Hypothalamus (tissue), 51 donors: ENCODE data around the gene MAD1L1.

ENCODE experiments used
- DNase-seq, 51 donors: peaks; one replicate each; lab custom pipeline; 2025; lab: John Stamatoyannopoulos, UW

MAD1L1 gene

DNA sequence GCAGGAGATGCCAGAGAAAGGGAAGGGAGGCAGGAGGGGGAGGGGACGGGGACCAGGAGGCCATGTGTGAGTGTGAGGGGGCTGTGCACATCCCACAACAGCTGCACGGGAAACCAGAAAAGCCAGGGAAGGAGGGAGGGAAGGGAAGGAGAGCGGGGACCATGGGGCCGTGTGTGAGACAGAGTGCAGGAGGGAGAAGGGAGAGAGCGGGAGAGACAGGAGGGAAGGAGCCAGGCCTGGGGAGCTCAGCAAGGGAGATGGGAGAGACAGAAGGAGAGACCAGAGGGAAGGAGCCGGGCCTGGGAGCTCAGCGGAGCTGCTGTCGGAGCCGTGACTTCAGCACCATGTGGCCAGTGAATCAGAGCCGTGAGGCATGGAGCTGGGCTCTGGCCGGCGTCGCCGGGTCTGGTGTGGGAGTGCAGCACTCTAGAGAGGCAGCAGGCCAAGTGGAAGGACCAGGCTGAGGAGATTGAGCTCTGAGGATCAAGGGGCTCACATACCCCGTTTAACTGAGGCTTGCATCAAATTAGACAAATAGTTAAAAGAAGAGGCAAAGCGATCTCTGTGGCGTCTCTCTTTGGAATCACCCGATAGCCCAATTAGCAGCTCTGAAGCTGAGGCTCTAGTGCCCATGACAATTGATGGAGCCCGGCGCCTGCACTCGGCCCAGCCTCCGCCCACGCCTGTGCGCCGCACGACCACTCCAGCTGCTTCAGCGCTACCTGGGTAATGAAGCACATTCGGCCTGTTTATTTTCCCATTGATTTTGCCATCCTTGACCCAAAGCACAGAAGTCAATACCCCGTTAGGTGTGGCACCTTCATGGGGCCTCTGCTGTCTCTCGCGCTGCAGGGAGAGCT, 150.4 kb downstream of the MAD1L1 start:
- peak in 8 of 51 donors; percentile 9 to 42 (median 26) for DNase-seq

DNA sequence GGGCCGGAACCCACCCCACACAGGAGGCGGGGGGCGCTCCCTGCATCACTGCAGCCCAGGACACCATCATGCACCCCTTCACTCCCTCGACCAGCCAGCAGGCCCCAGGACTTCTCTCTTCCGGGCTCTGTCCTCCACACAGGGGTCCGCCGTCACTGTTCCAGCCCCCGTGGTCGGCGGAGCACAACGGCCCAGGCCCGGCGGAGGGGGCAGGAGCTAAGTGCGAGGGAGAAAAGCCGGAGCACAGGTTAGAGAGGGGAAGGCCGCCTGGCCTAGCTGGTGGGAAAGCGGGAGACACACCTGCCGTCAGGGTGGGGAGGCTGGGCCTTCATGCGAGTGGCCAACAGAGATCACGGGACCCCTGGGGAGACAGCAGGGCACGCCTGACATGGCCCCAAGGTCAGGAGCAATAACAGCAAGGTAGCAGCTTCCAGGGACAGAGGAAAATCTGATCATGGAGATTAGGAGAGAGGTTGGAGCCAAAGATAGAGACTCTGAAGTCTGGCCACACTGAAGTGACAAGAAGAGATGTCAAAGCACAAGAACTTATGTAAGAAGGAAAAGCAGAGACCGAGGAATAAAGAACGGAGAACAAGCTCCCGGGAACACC, 151.1 kb downstream of the MAD1L1 start:
- no peak for DNase-seq

DNA sequence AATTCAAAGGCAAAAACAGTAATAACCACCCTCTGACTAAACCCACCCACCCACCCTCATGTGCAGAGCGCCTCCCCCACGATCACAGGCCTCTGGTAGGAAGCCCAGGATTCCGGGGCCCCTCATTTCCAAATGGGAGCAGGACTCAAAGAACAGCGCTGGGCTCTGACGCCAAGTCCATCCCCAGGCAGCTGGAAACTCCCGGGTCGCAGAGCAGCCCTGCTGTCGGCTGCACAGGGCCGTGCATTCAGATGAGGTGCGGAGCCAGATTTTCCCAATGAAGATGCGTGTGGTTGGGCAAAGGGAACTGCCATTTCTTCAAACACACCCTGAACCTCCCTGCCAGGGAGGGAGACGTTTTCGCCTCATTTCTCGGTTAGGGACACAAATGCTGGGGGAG, 152.3 kb downstream of the MAD1L1 start:
- no peak for DNase-seq

DNA sequence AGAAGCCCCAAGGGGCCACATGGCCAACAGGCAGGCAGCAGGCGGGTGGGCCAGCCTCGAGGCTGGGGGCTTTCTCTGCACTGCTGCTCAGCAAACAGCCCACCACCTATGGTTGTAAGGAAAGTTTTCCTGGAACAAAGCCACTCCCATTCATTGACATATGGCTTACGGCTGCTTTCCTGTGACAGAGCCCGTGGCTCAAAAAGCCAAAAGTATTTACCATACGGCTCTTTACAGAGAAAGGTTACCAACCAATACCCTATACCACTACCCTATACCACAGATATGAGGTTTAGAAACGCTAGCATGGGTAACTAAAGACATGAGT, 152.7 kb downstream of the MAD1L1 start:
- no peak for DNase-seq

DNA sequence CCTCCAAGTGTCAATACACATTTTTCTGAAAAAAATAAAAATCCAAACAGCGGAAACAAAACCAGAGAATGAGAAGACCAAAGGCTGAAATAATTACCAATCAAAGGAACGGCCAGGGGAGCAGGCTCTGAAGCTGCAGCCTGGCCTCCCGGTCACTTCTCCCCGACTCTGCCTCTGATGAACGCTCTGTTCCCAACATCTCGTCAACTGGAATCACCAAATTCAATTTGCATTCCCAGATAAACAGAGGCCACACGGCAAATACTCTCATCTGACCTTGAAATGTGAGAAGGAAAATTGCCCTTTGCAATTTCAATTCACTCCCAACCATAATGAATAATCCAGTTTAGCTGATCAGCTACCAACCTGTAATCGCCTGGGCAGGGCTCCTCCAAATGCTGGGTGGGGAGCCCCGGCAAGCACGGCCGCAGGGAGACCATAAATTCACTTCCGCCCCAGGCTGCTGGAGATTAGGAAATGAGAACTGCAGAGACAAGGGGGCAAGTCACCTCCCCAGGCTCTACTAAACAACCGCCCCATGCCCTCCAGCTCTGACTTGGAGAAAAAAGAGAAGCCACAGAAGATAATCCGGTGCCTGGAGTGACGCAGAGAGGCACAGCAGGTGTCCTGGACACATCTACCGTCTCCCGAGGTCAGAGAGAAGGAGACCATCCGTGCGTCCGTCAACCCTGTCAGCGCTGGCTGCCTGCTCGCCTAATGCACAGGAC, 153.2 kb downstream of the MAD1L1 start:
- DNase-seq: no peak

DNA sequence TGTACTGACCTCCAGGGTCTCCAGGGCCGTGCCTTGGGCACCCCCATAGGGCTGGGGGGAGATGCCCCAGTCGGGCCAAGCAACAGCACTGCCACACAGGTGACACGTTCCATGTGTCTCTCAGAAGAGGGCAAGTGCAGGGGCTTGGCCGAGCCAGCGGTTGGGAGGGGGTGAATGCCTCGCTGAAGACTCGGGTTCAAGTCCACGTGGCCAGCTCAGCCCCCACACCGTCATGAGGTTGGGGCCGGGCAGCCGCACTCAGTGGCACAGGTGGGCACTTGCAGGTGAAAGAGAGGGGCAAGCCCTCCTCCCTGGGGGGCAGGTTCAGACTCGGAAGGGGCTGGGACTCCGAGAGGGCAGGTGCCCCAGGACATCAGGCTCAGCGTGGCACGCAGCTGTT, 153.8 kb downstream of the MAD1L1 start:
- DNase-seq: no peak

DNA sequence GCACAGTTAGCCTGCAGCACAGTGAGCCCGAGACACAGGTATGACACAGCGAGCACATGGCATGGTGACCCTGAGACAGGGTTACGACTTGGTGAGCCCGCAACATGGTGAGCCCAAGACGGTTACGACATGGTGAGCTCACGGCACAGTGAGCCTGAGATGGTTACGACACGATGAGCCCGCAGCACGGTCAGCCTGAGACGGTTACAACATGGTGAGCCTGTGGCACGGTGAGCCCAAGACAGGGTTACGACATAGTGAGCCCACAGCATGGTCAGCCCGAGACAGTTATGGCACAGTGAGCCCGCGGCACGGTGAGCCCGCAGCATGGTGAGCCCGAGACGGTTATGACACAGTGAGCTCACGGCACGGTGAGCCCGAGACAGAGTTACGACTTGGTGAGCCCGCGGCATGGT, 156.1 kb downstream of the MAD1L1 start:
- DNase-seq: no peak

DNA sequence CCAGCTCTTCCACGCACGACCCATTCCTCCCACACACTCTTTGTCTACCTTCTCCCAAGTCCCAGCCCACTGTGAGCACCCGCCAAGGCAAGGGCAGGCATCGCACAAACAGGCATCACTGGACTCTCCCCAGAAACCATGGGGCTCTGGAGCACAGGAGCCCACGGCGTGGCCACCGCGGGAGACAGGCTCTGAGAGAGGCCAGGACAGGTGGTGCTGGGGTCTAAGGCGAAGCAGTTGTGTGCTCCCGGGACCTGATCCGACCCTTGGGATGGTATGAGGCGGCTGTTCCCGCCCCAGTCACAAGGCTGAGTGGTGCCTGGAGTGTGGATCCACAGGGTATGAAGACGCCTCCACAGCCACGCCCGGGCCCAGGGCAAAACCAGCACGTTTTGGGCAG, 156.9 kb downstream of the MAD1L1 start:
- DNase-seq: no peak

DNA sequence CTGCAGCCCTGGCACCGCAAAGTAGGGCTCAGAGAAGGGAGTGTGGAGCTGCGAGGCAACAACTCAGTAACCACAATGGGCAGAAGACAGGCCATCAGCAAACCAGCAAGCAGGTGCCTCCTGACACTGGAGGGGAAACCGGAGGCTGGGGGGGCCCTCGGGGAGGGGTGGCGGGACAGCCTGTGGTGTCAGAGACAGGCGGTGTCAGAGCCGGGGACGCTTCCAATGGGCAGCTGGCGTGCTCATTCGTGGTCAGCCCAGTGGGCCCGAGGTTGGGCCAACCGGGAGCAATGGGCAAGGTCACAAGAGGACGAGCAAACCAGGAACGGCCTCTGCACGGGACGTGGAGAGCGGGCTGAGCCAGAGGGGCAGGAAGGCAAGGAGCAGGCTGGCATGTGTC, 158.1 kb downstream of the MAD1L1 start:
- DNase-seq: no peak

DNA sequence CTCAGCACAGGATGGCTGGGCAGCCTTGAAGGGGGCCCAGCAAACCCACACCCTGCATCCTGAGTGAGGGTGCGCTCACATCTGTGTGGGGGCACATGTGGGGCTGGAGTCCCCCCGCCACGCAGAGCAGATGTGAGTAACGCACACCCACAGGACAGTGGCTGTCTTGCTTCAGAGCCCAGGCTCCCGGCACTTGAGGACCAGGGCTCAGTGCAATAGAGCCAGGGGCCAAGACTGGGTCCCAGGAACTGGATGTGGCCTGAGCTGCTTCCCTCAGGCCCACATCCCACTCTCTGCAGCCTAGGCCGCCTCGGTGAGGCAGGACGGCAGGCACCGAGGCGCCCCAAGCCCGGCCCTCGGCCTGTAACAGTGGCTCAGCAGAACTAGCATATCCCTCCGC, 159.9 kb downstream of the MAD1L1 start:
- no peak for DNase-seq

DNA sequence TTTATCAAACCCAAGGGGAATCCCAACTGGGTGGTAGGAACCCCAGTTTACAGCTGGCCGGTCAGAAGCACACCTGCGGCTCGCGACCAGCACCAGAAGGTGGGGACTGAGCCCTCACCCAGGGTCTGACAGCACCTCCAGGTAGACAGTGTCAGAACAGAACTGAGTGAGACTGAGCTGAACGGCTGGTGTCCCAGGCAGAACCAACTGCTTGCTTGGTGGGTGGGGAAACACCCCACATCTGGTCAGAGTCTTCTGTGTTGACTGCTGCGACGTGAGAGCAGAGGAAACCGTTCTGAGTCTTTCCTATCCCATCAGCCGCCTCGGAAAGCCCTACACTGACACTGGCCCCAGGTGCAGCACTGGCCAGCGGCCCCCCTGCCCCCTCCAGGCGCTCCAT, 160.7 kb downstream of the MAD1L1 start:
- no peak for DNase-seq

DNA sequence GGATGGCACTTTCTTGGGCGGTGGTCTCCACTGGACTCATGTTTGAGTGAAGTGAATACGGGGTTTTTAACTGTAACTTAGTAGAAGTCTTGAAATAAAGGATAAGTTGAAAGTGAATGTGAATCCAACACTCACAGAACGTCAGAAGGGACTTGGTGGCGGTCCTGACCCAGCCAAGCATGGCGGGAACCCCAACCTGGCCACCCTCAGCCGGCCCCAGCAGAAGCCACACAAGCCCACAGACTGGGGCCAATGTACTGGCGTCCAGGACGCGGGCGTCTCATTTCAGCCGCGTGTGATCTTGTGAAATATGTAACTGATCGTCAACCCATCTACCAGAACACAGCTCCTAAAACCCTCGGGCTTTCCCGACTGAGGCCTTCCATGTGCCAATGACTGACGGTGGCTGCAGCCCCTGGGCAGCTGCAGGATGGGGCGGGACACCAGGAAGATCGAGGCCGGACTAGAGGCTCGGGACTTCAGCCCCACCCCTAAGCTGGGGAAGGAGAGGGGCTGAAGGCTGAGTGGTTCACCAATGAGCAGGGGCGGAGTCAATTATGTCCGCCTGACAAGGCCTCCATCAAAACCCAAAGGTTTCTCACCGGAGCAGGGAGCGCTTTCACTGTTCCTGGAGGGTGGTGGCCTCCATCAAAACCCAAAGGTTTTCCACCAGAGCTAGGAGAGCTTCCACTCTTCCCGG, 161.5 kb downstream of the MAD1L1 start:
- no peak for DNase-seq

DNA sequence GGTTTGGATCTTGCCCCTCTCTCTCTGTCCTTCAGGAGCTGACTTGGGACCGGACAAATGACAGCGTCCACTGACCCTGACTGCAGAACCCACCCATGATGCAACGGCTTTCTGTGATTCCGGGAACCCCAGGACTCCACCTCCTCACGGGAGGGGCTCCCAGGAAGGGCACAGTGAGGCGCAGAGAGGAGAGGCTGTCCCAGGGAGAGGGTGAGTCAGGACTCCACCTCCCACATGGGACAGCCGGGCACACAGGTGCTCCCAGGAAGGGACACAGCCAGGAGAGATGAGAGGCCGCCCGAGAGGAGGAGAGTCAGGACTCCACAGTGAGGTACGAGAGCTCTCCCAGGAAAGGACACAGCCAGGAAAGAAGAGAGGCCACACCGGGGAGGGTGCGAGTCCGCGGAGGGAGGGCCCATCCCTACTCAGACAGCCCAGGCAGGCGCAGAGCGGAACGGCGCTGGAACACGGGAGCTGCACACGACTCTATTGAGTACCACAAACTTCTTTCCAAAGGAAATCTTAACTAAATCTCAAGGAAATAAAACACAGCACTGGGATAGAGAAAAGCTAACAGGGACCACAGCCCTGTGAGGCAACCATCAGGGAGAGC, 162.5 kb downstream of the MAD1L1 start:
- peak in 1 of 51 donors; percentile 11 for DNase-seq

DNA sequence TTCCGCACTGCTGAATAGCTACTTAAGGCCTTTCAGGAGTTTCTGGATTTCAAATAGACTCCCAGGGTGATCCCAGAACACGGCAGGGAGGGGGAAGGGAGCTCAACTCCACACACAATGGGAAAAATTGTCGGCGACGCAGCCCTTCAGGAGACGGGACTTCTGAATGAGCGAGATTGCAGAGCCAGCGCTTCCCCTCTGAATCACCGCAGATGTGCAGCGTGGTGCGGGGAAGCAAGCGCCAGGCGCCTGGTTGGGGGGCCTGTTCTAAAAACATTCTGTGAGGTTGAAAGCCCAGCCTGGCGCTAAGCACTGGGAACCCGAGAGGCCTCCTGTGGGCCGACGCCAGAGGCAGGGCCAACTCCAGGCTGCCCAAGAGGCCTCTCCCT, 163.3 kb downstream of the MAD1L1 start:
- peak in 12 of 51 donors; percentile 2 to 49 (median 16) for DNase-seq

DNA sequence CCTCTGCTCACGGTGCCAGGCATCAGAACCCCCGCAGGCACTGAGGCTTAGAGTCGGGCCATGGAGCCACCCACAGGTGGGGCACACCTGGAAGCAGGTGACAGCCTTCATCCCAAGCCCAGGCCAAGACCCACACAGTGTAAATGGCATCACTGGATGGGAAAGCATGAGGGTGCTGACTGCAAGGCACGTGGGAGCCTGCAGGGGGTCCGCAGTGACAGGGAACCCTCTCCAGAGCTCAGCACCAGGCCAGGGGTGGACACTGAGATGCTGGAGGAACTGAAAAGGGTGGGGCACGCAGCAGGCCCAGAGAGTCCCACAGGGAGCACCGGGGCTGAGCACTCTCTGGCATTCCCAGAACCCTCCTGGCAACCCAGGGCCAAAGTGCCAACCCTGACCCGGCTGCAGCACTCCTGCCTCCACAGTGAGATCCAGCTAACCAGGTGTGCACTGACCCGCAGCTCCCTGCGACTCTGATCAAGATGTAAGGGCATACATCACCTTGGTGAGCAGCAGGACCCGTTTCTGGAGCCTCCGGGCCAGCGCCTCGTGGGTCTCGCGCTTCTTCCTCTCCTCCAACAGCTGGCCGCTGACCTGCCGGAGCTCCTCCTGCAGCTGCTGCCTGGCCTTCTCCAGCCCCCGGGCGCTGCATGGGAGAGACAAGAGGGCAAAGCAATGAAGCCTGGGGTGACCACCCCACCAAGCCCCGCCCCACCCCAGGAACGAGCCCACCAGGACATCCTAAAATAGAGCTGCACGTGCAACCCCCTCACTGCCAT, 163.9 kb downstream of the MAD1L1 start:
- DNase-seq: no peak

DNA sequence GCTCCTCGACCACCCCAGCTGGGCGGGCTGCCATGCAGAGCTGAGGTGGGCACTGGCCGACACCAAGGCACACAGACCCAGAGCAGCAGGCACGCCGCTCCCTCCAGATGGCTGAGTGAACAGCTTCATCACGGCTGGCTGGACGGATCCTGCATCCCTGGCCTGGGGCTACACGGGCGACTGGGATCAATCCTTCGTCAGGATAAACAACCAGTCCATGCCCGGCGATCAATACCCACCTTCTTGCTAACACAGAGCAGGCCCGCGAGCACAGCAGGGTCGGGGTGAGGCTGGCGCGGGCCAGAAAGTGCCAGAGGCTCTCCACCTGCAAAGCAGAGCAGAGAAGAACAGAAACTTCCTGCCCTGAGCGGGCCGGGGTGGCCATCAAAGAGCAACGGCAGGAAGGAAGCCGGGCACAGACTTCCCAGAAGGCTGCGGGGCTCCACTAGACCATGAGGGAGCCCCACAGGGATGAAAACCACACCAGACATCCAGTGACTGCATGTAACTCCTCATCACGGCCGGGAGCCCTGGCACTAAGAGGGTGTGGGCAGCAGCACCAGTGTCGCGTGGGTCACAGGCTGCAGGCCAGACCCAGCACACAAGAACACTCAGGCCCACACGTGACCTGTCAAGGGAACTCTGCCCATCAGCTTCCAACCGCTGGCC, 166.4 kb downstream of the MAD1L1 start:
- no peak for DNase-seq

DNA sequence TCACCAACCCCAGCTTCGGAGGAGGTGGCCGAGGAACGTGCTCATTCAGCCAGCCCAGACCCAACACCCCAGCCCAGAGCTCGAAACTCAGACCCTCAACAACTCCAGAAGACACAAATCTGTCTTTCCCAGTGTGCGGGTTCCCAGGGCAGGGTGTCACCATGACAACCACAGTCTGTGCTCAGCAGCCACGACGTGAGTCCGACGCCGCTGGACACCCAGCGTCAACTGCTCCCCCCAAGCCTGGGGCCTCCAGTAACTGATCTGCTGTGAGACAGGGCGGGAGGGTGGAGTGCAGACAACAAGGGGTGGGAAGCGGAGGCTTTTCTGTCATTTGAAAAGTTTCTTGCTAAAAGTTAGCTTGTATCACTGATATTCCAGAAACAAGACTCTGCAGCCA, 167.2 kb downstream of the MAD1L1 start:
- no peak for DNase-seq

DNA sequence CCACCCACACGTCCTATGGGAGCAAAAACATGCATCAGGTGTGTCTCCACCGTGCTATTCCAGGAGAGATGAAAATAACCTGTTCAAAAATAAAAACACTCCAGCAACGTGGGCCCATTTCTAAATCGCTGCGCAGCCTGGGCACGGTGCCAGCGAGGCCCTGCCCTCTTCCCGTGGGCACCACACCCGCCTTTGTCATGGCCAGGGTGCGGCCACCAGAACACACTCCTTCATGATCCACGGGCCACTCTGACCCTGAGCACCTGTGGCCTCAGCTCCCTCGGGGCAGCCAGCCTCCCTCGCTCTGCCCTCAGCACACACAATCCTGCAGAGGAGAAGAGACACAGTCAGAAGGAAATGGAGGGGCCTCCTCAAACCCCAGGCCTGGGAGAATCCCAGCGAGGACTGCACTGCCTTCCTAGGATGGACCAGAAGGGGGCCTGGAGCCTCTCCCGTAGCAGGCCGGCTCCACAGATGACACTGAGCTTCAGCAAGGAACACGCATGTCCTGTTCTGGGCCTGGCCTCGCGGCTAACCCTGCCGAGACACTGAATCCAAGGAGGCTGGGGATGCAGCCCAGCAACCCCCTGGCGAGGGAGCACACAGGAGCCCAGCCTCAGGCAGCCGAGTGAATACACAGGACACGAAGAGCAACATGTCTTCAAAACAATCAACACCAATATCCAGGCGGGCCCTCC, 169.0 kb downstream of the MAD1L1 start:
- DNase-seq: peak in 8 of 51 donors; percentile 4 to 48 (median 24)

DNA sequence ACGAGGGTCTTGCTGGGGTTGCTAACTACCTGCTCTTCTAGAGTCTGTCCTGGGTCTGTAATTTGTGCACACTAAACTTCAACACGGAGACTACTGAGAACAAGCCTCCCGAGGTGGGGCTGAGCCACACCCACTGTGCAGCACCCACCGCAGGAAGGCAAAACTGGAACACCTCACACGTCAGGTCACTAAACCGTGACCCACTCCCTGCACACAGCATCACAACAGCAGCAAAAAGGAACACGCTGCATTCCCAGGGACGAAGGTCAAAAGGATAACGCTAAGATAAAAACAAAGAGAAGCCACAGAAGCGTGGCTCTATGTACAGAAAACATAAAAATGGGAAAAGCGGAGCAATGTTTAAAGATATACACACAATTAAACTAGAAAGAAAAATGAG, 170.1 kb downstream of the MAD1L1 start:
- no peak for DNase-seq
